Retinal pigment epithelial cell (primary cell): ENCODE results near the gene GNG2.

Source experiments
- DNase-seq: peaks from one replicate; pipeline ENCODE4 v3.0.0-alpha.2; 2010; ENCODE audit warnings: low read depth
- H3K4me3 ChIP-seq: 2 replicates; pipeline ENCODE4 v1.5.1; 2011; ENCODE audit warnings: mild to moderate bottlenecking, low read length, control low read depth, moderate library complexity
- CTCF ChIP-seq: conservative IDR thresholded peaks from 2 replicates; pipeline ENCODE4 v1.5.1; 2011; ENCODE audit warnings: low read depth, low read length, control low read depth, inconsistent platforms

GNG2 gene

GRCh38 chr14:51998348-51998747 lies 137.9 kb downstream of the GNG2 start:
- H3K4me3 ChIP-seq, result no peak overlapping the region
- TF ChIP-seq CTCF, result no peak
- no peak for DNase-seq

GRCh38 chr14:51999084-51999483 lies 138.7 kb downstream of the GNG2 start:
- no peak overlapping the region for H3K4me3 ChIP-seq
- no peak for DNase-seq
- TF ChIP-seq CTCF, result no peak

GRCh38 chr14:52000019-52000582 lies 139.7 kb downstream of the GNG2 start:
- H3K4me3 ChIP-seq, result no peak overlapping the region
- no peak for DNase-seq
- TF ChIP-seq CTCF, result no peak

- H3K4me3 ChIP-seq, result no peak overlapping the region
- TF ChIP-seq CTCF, result no peak
- DNase-seq, result no peak
These were observed 140.3 kb downstream of the GNG2 start for GRCh38 chr14:52000696-52001095.

GRCh38 chr14:52002542-52002941 lies 142.1 kb downstream of the GNG2 start:
- no peak overlapping the region for H3K4me3 ChIP-seq

GRCh38 chr14:52003324-52003723 lies 142.9 kb downstream of the GNG2 start:
- no peak for TF ChIP-seq CTCF
- DNase-seq, result no peak
- H3K4me3 ChIP-seq, result no peak overlapping the region

More at GRCh38 chr14:52002542-52002941, 142.1 kb downstream of the GNG2 start:
- no peak for TF ChIP-seq CTCF
- DNase-seq, result no peak

- H3K4me3 ChIP-seq, result no peak overlapping the region
- DNase-seq, result no peak
- TF ChIP-seq CTCF, result no peak
These were observed 145.2 kb downstream of the GNG2 start for GRCh38 chr14:52005625-52006024.
